CD4-positive, alpha-beta T cell treated with Interleukin-21 for 1 hour (primary cell): ENCODE results near the gene PIK3R1.

Experiments used
- DNase-seq: peaks from one replicate; pipeline ENCODE4 v3.0.0-alpha.2; 2020

Gene PIK3R1

DNA sequence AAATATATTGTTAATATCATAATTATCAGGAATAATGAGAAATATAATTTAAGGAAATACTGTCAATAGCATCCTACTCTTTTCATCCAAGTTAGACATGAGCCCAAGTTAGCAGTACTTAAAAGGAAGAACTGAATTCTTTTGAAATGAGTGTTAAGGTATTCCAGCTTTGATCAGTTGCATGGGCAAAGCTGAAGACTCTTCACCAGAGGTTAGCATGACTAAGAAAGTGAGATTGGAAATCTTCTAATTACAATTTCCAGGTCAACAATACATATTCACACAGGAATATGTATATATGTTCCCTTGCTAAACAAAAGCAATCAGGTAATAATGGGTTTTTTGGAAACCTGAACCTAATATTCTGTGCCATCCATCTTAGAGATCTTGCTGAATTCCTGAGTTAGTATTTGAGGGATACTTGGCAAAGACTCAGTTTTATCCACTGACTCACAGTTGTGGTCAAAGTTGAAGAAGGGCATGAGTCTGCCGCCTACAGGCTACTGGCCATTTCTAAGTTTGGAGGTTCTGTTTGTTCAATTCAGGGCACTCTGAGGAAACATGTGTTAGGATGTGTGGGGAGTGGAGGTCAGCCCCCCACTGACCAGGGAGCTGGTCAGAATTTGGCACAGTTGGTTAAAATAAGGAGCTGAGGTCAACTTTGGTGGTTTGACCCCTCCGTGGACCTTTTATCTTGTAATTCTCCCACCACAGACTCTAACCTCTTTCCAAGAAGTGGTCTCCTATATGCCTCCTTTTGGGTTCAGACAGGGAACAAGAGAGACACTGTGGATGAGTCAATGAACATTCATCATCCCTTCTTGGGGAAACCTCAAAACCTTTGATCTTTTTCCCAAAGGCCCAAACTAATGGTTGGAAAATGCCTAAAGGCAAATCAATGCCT, 118.3 kb downstream of the PIK3R1 start:
- no peak for DNase-seq

- no peak for DNase-seq
Measured at GRCh38 chr5:68334553-68334886, 119.0 kb downstream of the PIK3R1 start.

DNA sequence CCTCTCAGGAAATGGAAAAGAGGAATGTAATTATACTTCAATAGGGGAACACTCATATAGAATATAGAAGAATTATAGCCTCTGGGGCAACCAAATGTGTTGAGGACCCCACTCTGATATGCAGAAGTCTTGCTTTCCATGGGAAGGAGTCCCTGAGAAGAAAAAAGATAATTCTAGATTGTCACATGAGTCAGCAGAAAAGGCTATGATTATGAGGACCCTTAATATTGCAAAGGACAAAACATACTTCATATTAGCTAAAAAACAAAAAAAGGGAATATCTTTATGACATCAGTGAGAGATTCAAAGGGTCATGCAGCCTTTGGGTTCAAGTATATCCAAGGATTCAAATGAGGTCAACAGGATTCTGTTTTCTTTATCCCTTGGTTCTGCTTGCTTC, 119.5 kb downstream of the PIK3R1 start:
- DNase-seq, result no peak

- DNase-seq, result no peak
Measured at GRCh38 chr5:68336200-68336599, 120.6 kb downstream of the PIK3R1 start.

- no peak for DNase-seq
Measured at GRCh38 chr5:68337235-68337634, 121.7 kb downstream of the PIK3R1 start.

- no peak for DNase-seq
Measured at GRCh38 chr5:68339921-68340321, 124.4 kb downstream of the PIK3R1 start.

DNA sequence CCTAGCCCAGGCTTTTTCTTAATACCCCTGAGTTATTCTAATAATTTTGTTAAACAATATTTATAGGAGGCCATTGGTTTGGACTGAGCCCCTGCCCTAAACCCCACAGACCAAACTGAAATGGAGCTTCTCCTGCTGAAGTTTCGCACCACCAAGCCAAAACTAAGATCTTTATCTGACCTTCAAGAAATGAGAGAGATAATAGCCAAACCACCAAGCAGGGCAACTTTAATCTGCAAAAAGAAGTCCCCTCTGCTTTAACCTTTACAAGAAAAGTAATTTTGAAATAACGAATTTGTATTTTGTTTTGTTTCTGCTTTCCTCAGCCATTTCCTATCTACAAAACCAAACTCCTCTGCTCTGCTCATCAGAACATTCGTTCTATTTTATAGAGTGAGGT, 125.5 kb downstream of the PIK3R1 start:
- DNase-seq, result no peak

DNA sequence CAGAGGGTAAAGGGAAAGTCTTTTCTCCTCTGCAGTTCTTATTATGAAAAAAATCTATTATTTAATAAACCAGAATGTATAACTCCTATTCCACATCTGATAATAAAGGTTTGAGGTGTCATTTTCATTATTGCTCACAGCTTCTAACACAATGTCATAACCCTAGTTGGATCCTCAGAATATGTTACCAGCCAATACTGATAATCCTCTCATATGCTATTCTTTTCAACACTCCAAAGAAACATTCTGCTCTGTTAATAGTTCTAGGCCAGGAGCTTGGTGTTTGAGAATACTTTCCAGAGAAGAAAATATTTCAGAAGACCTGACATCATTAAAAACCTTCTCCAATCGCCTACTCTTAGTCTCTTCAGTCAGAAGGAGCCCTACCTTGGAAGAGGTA, 127.1 kb downstream of the PIK3R1 start:
- no peak for DNase-seq

DNA sequence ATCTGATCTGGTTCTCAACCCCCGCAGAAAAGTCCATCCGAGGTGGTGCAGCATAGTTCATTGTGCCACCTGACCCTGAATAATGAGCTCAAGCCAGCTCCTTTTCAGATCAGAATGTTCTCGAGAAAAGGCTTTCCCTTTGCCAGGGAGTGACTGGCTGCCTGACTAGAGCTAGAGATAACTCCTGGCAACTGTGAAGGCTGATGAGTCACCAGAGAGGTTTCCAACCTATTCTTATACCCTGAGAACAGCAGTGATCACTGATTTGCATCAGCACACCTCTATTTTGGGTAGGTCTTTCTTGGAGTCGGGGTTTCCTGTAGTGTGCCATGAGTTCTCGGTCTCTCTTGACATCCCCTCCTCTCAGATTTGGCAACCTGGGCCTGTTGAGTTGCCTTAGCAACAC, 127.9 kb downstream of the PIK3R1 start:
- DNase-seq, result no peak

GRCh38 chr5:68344447-68345111, 129.0 kb downstream of the PIK3R1 start:
- no peak for DNase-seq

DNA sequence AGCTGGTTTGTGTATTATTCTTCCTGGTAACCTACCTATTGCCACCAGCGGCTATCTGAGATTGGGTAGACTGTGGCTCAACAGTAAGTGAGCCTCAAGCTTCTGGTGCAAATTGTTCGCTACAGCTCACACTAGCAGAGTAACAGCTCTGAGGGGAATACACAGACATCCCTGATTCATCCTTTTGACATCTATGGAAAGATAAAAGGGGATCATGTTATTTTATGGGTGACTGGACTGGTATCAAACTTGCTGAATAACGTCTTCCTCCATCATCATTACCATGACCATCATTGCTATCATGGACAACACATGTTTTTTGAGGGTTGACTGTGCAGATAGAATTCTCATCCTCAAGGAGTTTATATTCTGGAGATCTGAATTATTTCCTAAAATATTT, 129.6 kb downstream of the PIK3R1 start:
- DNase-seq, result no peak

DNA sequence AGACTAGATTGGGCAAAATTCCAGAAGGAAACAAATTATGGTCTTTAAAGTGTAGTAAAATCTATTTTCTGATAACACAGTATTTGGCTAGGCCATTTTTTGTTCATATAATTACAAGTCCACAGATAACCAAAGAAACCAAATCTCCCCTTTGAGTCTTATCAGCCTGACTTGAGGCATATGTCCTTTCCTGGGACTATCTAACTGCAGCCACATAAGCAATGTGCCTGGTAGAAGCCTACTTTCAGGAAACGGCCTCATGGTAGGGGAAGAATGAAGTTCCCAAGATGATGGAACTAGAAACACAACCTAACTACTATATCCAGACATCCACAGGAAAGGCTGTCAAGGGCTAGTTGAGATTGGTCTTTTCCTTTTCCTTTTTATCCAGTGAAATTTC, 130.0 kb downstream of the PIK3R1 start:
- DNase-seq, result no peak

GRCh38 chr5:68347536-68347935, 132.0 kb downstream of the PIK3R1 start:
- DNase-seq, result no peak

- no peak for DNase-seq
Measured at GRCh38 chr5:68348447-68349222, 133.1 kb downstream of the PIK3R1 start.

- no peak for DNase-seq
Measured at GRCh38 chr5:68350176-68350575, 134.6 kb downstream of the PIK3R1 start.
